ENCODE results near the gene VDAC2. TPM values are rescaled to one million over a fixed set of nuclear protein-coding genes. Genes with fewer than 3 reads are reported as not detected.
A peak's percentile ranks its signal among the peaks of the same experiment; 100 is the strongest.
"Not testable (repeated sequence)": the region's sequence is repeated elsewhere in the genome, so short reads cannot be mapped to it uniquely, and the experiment has no call there.

Gene VDAC2
- 126 TPM for total RNA-seq

- DNase-seq, result peak; percentile 88
Measured at GRCh38 chr10:75210282-75211006, at the start of gene VDAC2. Gene VDAC2 (plus strand): TSS chr10:75210796. CDS start chr10:75211159, 363 bp downstream.

- DNase-seq, result no peak
Measured at GRCh38 chr10:75165684-75166622, 44.6 kb upstream of the VDAC2 start.

GRCh38 chr10:75166623-75166972, 44.0 kb upstream of the VDAC2 start:
- DNase-seq, result no peak

GRCh38 chr10:75168275-75168674, 42.3 kb upstream of the VDAC2 start:
- no peak for DNase-seq

GRCh38 chr10:75170215-75170614, 40.4 kb upstream of the VDAC2 start:
- no peak for DNase-seq

GRCh38 chr10:75175046-75175445, 35.5 kb upstream of the VDAC2 start:
- no peak for DNase-seq

GRCh38 chr10:75176046-75176445, 34.5 kb upstream of the VDAC2 start:
- no peak for DNase-seq

- DNase-seq, result no peak
Measured at GRCh38 chr10:75176736-75177135, 33.9 kb upstream of the VDAC2 start.

- no peak for DNase-seq
Measured at GRCh38 chr10:75179657-75180177, 30.9 kb upstream of the VDAC2 start.

- DNase-seq, result no peak
Measured at GRCh38 chr10:75180592-75180991, 30.0 kb upstream of the VDAC2 start.

GRCh38 chr10:75181073-75181472, 29.5 kb upstream of the VDAC2 start:
- no peak for DNase-seq

GRCh38 chr10:75186310-75186709, 24.3 kb upstream of the VDAC2 start:
- no peak for DNase-seq

- no peak for DNase-seq
Measured at GRCh38 chr10:75187961-75188426, 22.6 kb upstream of the VDAC2 start.

GRCh38 chr10:75188522-75188921, 22.1 kb upstream of the VDAC2 start:
- DNase-seq, result not testable (repeated sequence)

GRCh38 chr10:75189266-75190096, 21.1 kb upstream of the VDAC2 start:
- DNase-seq, result no peak

- DNase-seq, result peak; percentile 13
Measured at GRCh38 chr10:75191821-75192568, 18.6 kb upstream of the VDAC2 start.

GRCh38 chr10:75194625-75195024, 16.0 kb upstream of the VDAC2 start:
- not testable (repeated sequence) for DNase-seq

GRCh38 chr10:75195035-75195763, 15.4 kb upstream of the VDAC2 start:
- DNase-seq, result no peak

GRCh38 chr10:75197066-75197465, 13.5 kb upstream of the VDAC2 start:
- DNase-seq, result no peak

GRCh38 chr10:75197906-75198305, 12.7 kb upstream of the VDAC2 start:
- peak; percentile 17 for DNase-seq

GRCh38 chr10:75199949-75200348, 10.6 kb upstream of the VDAC2 start:
- not testable (repeated sequence) for DNase-seq

All from occipital lobe (tissue), 2 donors.